Activated T-helper 2 cell treated with anti-CD3 and anti-CD28 coated beads, Interferon-gamma antibody, Interleukin-2, Interleukin-4, amounts not matched to agents 10 μg/mL and 5 μg/mL and 100 μg/mL, durations not matched to agents 14 hours and 24 hours and 36 hours (primary cell): ENCODE results near the gene PRPF40B. TPM values are rescaled to one million over a fixed set of nuclear protein-coding genes. Genes with fewer than 3 reads are reported as not detected.
A peak's percentile ranks its signal among the peaks of the same experiment; 100 is the strongest.

Experiments
- DNase-seq: peaks from one replicate; pipeline ENCODE4 v3.0.0; 2021; ENCODE audit warnings: low spot score
- H3K27ac Mint-ChIP-seq: one replicate; pipeline ENCODE4 v1.8.0; 2021; ENCODE audit warnings: mixed read lengths
- H3K27me3 Mint-ChIP-seq: one replicate; pipeline ENCODE4 v1.8.0; 2021; ENCODE audit warnings: low read depth, mixed read lengths
- H3K36me3 Mint-ChIP-seq: one replicate; pipeline ENCODE4 v1.8.0; 2021; ENCODE audit warnings: low read depth, mixed read lengths
- H3K4me1 Mint-ChIP-seq: one replicate; pipeline ENCODE4 v1.8.0; 2021; ENCODE audit warnings: low read depth, mixed read lengths
- H3K4me3 Mint-ChIP-seq: one replicate; pipeline ENCODE4 v1.8.0; 2021; ENCODE audit warnings: low read depth, mild to moderate bottlenecking, moderate library complexity, mixed read lengths
- H3K9me3 Mint-ChIP-seq: one replicate; pipeline ENCODE4 v1.8.0; 2021; ENCODE audit warnings: mixed read lengths
- intact Hi-C: fragments of 100-400 bp; cut with micrococcal nuclease; formaldehyde crosslinking; loops from one replicate; pipeline ENCODE4 v1.15.1; 2023
- total RNA-seq: library from RNA; stranded (reverse); gene quantifications from 2 replicates; pipeline ENCODE4 v1.2.3, GENCODE V29; 2022

PRPF40B gene
- total RNA-seq, 1 donor from 2014 or later, result 13.3 TPM

DNA sequence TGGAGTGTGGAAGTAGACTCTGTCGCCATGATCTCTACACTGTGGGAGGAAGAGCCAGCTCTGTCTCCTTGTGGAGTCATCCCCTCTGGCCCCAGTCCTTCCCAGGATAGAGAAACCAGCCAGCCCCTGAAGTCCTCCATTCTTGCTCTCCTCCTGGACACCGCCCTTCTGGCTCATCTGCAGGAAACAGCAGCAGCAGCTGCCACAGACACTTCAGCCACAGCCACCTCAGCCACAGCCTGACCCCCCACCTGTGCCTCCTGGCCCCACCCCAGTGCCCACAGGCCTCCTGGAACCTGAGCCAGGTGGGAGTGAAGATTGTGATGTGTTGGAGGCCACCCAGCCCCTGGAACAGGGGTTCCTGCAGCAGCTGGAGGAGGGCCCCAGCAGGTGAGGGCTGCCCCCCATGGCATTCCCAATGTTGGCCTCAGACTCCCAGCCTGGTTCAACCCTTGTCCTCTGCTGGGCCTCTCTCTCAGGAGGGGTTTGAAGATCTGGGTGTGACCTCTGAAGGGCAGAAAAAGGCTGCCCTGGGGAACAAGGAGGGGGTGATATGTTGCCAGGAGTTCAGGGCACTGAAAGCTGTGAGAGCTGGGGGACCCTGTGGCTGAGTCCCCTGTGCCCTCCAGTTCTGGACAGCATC, 10.5 kb downstream of the PRPF40B start:
- H3K27ac Mint-ChIP-seq, result no peak overlapping the region
- no peak for DNase-seq
- H3K4me3 Mint-ChIP-seq, result no peak overlapping the region
- H3K4me1 Mint-ChIP-seq, result peaks cover 10% of the 10 kb centered on the region
- peaks cover 2% of the 10 kb centered on the region for H3K27me3 Mint-ChIP-seq
- no peaks in the 10 kb centered on the region for H3K36me3 Mint-ChIP-seq
- no peaks in the 10 kb centered on the region for H3K9me3 Mint-ChIP-seq
- intact Hi-C loops, result no loop called here

DNA sequence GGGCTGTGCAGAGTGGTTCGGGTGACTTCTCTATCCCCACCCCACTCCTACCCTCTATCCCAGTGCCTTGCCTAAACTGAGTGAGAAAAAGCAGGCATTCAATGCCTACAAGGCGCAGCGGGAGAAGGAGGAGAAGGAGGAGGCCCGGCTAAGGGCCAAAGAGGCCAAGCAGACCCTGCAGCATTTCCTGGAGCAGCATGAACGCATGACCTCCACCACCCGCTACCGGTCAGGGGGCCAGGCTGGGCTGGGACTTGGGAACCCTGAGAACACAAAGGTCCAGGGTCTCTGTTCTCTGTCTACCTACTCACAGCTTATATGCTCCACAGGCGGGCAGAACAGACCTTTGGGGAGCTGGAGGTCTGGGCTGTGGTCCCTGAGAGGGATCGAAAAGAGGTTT, 11.7 kb downstream of the PRPF40B start:
- H3K36me3 Mint-ChIP-seq, result peaks cover under 1% of the 10 kb centered on the region
- H3K9me3 Mint-ChIP-seq, result no peaks in the 10 kb centered on the region
- DNase-seq, result no peak
- H3K27ac Mint-ChIP-seq, result no peak overlapping the region
- intact Hi-C loops, result loop anchor here (5.0 kb wide), 1 partner anchor 127 kb away; no protein-coding TSS in a partner anchor
- no peak overlapping the region for H3K4me3 Mint-ChIP-seq
- H3K4me1 Mint-ChIP-seq, result peaks cover 6% of the 10 kb centered on the region
- no peaks in the 10 kb centered on the region for H3K27me3 Mint-ChIP-seq

DNA sequence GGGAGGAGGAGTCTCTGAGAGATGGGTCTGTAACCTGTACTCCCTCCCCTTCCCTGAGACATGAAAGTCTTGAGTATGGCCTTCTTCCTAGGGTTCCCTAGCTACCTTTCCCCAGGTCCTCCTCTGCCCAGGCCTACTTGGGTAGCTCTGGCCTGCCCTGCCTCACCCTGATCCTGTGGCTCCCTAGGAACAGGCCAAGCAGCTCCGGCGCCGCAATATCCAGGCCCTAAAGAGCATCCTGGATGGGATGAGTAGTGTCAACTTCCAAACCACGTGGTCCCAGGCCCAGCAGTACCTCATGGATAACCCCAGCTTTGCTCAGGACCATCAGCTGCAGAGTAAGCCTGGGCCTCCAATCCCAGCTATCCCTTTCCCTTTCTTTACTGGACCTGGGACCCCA, 12.3 kb downstream of the PRPF40B start:
- DNase-seq, result no peak
- no peak overlapping the region for H3K27ac Mint-ChIP-seq
- intact Hi-C loops, result loop anchor here (2.0 to 5.0 kb wide), 3 partner anchors 71 to 203 kb away; partner anchors contain the start of gene FMNL3
- no peak overlapping the region for H3K4me3 Mint-ChIP-seq
- peaks cover 6% of the 10 kb centered on the region for H3K4me1 Mint-ChIP-seq
- H3K27me3 Mint-ChIP-seq, result no peaks in the 10 kb centered on the region
- H3K36me3 Mint-ChIP-seq, result peaks cover 7% of the 10 kb centered on the region
- H3K9me3 Mint-ChIP-seq, result no peaks in the 10 kb centered on the region

DNA sequence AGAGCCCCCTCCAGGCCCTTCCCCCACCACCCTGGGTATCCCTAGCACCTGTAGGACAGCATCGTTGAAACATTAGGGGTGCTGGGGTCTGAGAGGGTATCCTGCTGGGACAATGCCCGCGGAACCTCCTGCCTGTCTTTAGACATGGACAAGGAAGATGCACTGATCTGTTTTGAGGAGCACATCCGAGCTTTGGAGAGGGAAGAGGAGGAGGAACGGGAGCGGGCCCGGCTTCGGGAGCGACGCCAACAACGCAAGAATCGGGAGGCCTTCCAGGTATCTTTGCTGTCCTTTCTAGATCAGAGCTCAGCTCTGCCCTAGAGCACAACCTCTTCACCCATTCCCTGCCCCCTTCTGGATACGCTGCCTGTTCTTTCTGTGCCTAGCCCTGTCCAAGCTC, 13.2 kb downstream of the PRPF40B start:
- DNase-seq, result no peak
- Mint-ChIP-seq H3K4me3 (no peak overlapping the region), H3K4me1 (peaks cover 6% of the 10 kb centered on the region), H3K27me3 (no peaks in the 10 kb centered on the region), H3K36me3 (peaks cover 8% of the 10 kb centered on the region), H3K9me3 (no peaks in the 10 kb centered on the region), H3K27ac (no peak overlapping the region)
- intact Hi-C loops, result loop anchor here (2.0 to 5.0 kb wide), 3 partner anchors 70 to 202 kb away; partner anchors contain the start of gene FMNL3

DNA sequence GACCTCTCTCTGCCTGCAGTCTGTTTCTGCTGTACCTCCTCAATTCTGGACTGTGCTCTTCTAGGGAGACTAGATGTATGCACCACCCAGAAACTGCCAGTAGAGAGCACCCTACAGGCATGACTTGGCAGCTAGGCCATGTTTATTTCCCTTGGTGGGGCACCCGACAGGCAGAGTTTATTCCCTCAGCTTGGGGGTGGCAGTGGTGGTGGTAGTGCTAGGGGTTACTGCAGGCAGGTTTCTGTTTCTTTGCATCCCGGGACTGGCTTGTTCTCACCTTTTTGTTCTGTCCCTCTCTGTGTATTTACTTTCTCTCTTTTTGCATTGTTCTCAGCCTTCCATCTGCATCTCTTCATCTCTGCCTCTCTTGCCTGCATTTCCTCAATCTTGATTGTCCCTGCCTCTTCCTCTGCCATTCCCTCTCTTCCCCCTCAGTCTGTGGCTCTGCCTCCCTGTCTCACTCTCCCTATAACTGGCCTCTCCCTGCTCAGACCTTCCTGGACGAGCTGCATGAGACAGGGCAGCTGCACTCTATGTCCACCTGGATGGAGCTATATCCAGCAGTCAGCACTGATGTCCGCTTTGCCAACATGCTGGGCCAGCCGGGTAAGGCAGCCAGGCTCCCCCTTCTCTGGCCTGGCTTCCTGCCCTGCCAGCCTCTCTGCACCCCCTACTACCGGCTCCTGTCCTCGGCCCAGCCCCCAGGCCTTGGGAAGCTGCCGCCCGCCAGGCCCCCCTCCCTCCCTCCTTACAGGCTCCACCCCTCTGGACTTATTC, 13.8 kb downstream of the PRPF40B start:
- Mint-ChIP-seq H3K36me3 (peaks cover 8% of the 10 kb centered on the region), H3K27ac (no peak overlapping the region), H3K4me3 (no peak overlapping the region), H3K27me3 (no peaks in the 10 kb centered on the region), H3K9me3 (no peaks in the 10 kb centered on the region), H3K4me1 (peaks cover 6% of the 10 kb centered on the region)
- DNase-seq, result peak; percentile 49
- intact Hi-C loops, result loop anchor here (2.0 to 5.0 kb wide), 3 partner anchors 70 to 202 kb away; partner anchors contain the start of gene FMNL3

DNA sequence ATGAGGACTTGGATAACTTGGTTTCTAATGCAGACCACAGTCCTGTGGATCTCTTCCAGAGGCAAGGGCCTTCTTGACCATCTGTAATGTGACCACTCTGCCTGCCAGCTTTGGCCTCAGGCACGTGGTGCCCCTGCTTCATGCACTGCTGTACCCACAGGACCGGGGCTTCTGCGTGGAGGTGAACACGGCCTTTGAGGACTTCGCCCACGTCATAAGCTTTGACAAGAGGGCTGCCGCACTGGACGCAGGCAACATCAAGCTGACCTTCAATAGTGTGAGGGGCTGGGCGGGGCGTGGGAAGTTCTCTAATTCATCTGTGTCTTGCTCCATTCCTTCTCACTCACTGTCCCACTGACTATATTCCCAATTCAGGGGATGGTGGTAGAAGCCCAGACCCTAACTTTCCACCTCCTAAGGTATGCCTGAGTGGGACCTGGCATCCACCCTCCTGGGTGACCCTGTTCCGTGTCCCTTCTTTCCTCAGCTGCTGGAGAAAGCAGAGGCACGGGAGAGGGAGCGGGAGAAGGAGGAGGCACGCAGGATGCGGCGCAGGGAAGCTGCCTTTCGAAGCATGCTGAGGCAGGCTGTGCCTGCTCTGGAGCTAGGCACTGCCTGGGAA, 18.5 kb downstream of the PRPF40B start:
- intact Hi-C loops, result no loop called here
- peaks cover 9% of the 10 kb centered on the region for H3K4me1 Mint-ChIP-seq
- no peak overlapping the region for H3K4me3 Mint-ChIP-seq
- no peak for DNase-seq
- H3K36me3 Mint-ChIP-seq, result peaks cover 35% of the 10 kb centered on the region
- no peak overlapping the region for H3K27ac Mint-ChIP-seq
- no peaks in the 10 kb centered on the region for H3K27me3 Mint-ChIP-seq
- H3K9me3 Mint-ChIP-seq, result no peaks in the 10 kb centered on the region

DNA sequence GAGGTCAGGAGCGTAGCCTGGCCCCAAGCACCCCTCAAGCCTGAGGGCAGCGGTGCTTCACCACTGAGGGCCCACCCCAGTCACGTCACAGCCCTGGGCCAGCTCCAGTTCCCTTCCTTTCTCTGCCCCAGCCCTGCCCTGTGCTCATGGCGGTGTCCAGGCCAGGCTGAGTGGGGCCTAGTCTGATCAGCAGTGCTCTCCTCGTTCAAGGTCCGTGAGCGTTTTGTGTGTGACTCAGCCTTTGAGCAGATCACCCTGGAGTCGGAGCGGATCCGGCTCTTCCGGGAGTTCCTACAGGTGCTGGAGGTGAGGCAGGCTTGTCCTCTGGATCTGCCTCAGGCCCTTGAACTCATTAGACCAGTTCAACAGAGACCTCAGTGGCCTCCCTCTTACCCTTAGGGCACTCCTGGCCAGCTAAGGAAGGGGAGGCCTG, 19.0 kb downstream of the PRPF40B start:
- no peaks in the 10 kb centered on the region for H3K27me3 Mint-ChIP-seq
- peaks cover 40% of the 10 kb centered on the region for H3K36me3 Mint-ChIP-seq
- no peak overlapping the region for H3K27ac Mint-ChIP-seq
- no peaks in the 10 kb centered on the region for H3K9me3 Mint-ChIP-seq
- intact Hi-C loops, result no loop called here
- DNase-seq, result no peak
- peaks cover 4% of the 10 kb centered on the region for H3K4me1 Mint-ChIP-seq
- H3K4me3 Mint-ChIP-seq, result no peak overlapping the region

DNA sequence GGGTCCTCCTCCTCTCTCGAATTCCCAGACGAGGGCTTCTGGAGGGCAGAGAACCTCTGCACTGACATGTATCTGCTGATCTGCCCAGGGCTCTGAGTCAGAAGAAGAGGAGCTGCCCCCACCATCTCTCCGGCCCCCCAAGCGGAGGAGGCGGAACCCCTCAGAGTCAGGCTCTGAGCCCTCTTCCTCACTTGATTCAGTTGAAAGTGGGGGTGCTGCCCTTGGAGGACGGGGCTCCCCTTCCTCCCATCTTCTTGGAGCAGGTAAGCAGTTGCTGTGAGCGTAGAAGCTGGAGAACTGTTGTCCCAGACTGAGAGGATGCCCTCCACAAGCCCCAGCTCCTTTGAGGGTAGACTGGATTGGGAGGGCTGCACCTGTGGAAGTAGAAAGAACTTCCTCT, 19.8 kb downstream of the PRPF40B start:
- H3K4me3 Mint-ChIP-seq, result no peak overlapping the region
- H3K27me3 Mint-ChIP-seq, result no peaks in the 10 kb centered on the region
- no peaks in the 10 kb centered on the region for H3K9me3 Mint-ChIP-seq
- H3K27ac Mint-ChIP-seq, result no peak overlapping the region
- peaks cover 7% of the 10 kb centered on the region for H3K4me1 Mint-ChIP-seq
- intact Hi-C loops, result no loop called here
- no peak for DNase-seq
- H3K36me3 Mint-ChIP-seq, result peaks cover 46% of the 10 kb centered on the region

DNA sequence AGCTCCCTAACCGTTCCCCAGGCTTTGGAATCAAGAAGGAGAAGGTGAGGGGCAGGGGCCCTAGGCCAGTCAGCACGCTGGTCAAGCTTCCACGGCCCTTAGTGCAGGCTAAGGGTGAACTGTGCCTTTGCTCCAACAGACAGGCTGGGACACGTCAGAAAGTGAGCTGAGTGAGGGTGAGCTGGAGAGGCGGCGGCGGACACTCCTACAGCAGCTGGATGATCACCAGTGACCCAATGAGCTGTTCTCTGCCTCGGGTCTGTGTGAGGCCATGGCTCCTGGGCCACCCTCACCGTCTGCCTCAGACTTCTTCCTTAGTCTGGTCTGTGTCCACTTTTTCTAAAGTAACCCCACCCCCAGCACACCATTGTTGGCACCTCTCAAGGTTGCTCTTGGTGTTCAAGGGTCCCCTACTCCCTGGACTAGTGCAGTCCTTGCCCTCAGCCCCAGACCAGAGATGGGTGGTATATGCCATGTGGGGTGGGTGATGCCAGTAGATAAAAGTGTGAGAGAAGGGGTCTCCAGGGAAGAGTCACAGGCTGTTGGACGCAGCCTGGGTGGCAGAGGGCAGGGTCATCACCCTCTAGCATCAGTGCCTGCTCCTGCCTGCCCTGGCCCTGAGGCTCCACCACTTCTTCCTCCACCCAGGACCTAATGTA, 20.7 kb downstream of the PRPF40B start:
- Mint-ChIP-seq H3K36me3 (peaks cover 55% of the 10 kb centered on the region), H3K4me1 (peaks cover 10% of the 10 kb centered on the region), H3K27me3 (no peaks in the 10 kb centered on the region), H3K27ac (no peak overlapping the region), H3K9me3 (no peaks in the 10 kb centered on the region), H3K4me3 (no peak overlapping the region)
- DNase-seq, result no peak
- intact Hi-C loops, result loop anchor here (1.0 kb wide), 2 partner anchors 63 to 134 kb away; partner anchors contain the start of gene FMNL3

DNA sequence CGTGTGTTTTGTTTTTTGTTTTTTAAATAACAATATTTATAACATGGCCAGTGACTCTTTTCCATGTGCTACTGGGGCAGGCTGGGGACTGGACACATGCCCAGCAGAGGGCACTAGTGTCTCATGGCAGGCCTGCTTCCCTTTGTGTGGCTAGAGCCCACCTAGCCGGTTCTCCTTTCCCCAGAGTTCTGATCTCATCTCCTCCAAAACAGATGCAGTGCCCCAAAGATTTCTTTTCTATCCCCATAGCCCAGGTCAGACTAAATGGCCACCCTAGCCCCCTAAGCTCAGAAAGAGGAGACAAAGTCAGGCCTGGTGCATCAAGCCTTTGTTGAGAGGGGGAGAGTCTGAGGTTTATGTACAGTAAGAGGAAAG, 21.2 kb downstream of the PRPF40B start:
- peak overlapping the region; percentile 68 for H3K27ac Mint-ChIP-seq

DNA sequence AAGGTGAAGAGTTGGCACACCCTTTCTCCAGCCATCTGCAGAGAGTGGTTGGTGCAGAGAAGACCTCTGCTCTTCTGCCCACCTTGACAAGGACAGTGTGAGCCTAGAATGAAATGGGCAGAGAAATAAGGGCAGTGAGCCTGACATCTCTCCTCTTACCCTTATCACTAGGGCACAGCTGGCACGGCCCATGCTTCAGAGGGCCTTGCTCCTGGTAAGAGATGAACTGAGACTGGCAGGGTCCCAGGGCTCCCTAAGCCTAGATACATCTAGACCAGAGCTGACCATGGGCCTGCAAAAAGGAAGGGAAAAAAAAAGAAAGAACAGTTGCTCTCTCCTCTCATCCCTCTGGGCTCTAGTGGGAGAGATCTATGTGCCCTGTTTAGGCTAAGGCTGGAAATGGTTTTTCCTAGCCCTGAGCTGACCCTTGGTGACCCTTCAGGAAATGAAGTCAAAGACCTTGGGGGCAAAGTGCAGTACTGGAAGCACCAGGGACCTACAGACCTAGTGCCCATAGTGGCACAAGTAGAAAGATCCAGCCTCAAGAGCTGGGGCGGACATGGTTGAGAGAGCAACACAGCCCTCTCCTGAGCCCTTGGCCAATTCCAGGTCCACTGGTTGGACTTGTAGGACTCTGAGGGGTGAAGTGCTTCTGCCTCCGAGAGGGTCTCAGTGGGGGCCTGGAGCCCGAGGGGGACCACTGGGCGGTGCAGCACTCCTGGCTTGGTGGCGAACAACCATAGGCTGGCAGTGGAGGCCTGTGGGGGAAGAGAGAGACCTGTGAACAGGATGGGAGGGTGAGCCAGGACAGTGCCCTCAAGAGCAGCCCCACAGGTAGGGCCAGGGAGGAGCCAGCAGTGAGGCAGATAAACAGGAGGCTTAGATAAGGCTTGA, 22.0 kb downstream of the PRPF40B start:
- peak overlapping the region; percentile 26 for H3K27ac Mint-ChIP-seq
- no peak for DNase-seq
- peaks cover 61% of the 10 kb centered on the region for H3K36me3 Mint-ChIP-seq
- no peaks in the 10 kb centered on the region for H3K27me3 Mint-ChIP-seq
- no peaks in the 10 kb centered on the region for H3K9me3 Mint-ChIP-seq
- intact Hi-C loops, result no loop called here
- no peak overlapping the region for H3K4me3 Mint-ChIP-seq
- H3K4me1 Mint-ChIP-seq, result peaks cover 10% of the 10 kb centered on the region

More for the DNA sequence above, 21.2 kb downstream of the PRPF40B start:
- DNase-seq, result peak; percentile 60
- intact Hi-C loops, result loop anchor here (1.0 kb wide), 2 partner anchors 63 to 134 kb away; partner anchors contain the start of gene FMNL3
- Mint-ChIP-seq H3K9me3 (no peaks in the 10 kb centered on the region), H3K36me3 (peaks cover 58% of the 10 kb centered on the region), H3K4me3 (no peak overlapping the region), H3K4me1 (peaks cover 10% of the 10 kb centered on the region), H3K27me3 (no peaks in the 10 kb centered on the region)
